ENCODE results near the gene APP.

Gene APP

DNA sequence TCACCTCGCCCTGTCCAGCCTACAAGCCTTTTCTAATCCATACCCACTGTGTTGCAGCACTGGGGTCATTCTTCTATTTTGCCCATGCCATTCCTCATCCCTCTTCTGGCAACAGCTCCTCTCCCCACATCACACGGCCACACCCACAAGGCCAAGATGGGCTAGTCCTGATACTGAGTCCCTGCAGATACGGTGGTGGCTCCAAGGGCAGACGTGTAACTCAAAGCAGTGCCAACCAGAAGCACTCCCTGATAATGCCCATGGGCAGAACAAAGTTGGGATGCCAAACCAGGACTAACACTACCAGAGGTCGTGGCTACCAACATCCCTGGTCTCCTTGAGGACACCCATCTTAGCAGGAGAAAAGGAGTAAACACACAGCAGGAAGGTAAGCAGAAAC, 64.8 kb downstream of the APP start:
- no peak overlapping the region for H3K27ac ChIP-seq
- TF ChIP-seq ZFX (IDR thresholded peaks at IDR 0.05; ENCODE audit: borderline replicate concordance) = no peak
- TF ChIP-seq, protein P1, sequence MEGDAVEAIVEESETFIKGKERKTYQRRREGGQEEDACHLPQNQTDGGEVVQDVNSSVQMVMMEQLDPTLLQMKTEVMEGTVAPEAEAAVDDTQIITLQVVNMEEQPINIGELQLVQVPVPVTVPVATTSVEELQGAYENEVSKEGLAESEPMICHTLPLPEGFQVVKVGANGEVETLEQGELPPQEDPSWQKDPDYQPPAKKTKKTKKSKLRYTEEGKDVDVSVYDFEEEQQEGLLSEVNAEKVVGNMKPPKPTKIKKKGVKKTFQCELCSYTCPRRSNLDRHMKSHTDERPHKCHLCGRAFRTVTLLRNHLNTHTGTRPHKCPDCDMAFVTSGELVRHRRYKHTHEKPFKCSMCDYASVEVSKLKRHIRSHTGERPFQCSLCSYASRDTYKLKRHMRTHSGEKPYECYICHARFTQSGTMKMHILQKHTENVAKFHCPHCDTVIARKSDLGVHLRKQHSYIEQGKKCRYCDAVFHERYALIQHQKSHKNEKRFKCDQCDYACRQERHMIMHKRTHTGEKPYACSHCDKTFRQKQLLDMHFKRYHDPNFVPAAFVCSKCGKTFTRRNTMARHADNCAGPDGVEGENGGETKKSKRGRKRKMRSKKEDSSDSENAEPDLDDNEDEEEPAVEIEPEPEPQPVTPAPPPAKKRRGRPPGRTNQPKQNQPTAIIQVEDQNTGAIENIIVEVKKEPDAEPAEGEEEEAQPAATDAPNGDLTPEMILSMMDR (IDR thresholded peaks at IDR 0.05) = no peak

DNA sequence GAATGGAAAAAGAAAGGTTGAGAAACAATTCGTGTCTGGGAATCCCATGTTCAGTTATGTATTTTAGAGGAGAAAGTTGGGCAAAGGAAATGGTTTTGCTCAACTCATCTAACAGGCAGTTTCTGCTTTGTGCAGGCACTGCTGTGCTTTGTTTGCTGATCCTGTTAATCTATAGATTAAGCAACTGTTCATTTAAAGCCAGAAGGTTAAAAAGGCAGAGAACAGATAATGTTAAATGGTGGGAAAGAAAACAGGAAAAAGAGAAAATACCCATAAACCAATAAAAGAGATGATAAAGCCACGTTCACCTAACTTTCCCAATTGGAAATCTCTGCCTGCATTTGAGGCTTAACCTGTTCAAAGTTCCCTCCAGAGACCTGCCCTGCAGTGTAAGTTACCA, 70.0 kb downstream of the APP start:
- TF ChIP-seq, protein P1 (IDR thresholded peaks at IDR 0.05) = no peak
- TF ChIP-seq ZFX (IDR thresholded peaks at IDR 0.05; ENCODE audit: borderline replicate concordance) = no peak
- no peak overlapping the region for H3K27ac ChIP-seq

DNA sequence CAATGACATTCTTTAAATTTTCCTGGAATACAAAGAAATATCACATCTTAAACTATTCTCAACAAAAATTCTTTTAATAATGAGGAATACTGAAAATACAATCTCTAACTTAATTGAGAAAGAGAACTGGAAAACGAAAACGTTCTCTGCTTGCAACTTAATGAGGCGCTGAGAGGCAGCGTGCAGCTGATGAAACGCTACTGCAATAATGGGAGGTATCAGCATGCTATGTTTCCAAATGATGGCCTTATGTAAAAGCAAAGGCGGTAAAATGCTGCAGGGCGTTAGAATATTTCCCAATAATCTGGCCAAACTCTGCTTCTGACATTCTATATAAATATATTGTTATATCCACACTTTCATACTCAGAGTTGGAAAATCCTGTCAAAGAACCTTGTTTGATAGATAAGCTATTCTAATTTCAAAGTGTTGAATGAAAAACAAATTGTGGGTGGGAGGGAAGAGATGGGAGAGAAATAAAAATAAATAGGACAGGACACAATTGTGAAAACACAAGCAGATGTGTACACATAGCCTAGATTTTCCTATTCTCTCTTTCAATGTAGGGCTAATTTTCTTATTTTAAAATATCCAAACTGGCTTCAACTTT, 70.9 kb downstream of the APP start:
- no peak for TF ChIP-seq ZFX (IDR thresholded peaks at IDR 0.05; ENCODE audit: borderline replicate concordance)
- TF ChIP-seq, protein P1 (IDR thresholded peaks at IDR 0.05) = no peak
- H3K27ac ChIP-seq = no peak overlapping the region

DNA sequence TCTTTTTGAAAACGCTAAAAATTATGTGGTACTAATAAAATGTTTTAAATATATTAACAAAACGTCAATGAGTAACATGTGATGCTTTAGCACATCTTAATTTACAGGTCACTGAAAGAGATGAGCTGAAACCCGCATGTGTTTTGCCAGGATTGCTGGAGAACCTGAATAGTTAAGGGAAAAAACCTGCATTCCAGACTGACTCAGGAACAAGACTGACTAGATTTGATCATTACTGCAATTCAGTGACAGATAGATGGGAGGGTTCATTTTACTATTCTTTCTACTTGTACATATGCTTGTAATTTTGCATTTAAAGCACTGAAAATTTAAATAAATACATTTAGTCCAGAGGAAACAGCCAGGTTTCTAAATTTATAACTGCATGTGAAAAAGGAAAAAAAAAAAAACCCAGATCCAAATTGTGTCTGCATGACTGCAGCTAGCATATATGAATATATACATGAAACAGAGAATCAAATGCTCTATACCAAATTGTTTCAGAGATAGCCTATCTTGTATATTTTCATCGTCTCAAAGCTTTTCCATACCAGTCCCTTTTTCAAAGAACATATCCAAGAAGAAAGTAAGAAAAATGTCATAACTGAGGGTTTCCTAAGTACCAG, 71.7 kb downstream of the APP start:
- H3K27ac ChIP-seq = no peak overlapping the region

DNA sequence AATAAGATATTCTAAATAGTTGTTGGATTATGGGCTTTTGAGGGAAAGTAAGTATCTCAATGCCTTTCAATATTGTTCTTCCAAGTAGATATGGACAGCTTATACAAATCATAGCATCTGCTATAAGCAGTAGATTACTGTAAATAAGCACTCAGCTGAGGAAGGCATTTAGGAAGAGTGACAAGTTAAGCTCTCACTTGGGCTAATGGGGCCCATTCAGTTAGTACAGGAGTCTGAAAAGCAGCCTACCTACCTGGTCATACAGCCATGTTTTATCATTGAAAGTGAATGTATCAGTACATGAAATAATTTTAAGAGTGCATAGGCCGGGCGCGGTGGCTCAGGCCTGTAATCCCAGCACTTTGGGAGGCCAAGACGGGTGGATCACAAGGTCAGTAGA, 73.1 kb downstream of the APP start:
- no peak overlapping the region for H3K27ac ChIP-seq
- TF ChIP-seq, protein P1 (IDR thresholded peaks at IDR 0.05) = no peak
- no peak for TF ChIP-seq ZFX (IDR thresholded peaks at IDR 0.05; ENCODE audit: borderline replicate concordance)

More for the DNA sequence above, 71.7 kb downstream of the APP start:
- TF ChIP-seq, protein P1 (IDR thresholded peaks at IDR 0.05) = no peak
- no peak for TF ChIP-seq ZFX (IDR thresholded peaks at IDR 0.05; ENCODE audit: borderline replicate concordance)

DNA sequence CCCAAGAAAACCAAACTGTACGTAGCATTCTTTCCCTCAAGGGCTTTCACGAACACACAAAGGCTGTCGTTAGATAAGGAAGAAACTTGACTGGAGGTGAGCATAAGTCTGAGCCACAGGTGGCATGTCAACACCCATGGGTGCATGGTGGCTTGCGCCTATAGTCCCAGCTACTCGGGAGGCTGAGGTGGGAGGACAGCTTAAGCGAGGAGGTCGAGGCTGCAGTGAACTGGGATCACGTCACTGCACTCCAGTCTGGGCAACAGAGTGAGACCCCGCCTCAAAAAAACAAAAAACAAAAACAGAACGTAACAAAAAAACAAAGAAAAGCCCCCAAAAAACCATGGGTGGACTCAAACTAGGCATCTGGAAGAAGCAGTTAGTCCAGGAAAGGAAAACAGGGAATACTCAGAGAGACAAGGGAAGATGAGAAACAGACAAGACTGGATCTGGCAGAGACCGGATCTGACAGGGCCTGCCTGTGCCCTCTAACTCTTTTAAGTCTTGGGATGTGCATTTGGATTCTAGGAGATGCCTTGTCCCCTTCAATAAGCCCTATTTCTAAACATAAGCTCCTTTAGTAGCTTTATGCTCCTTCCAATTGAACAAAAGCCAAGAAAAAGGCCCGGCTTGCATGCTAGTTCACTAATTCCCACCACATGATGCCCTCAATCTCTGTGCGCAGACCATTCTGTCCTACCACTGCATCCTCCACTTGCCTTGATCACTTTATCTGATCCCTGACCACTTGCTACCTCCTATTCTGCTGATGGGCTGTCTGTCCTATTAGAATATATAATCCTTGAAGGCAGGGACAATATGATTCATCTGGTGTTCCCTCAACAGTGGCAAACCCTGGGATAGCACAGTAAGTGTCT, 73.8 kb downstream of the APP start:
- TF ChIP-seq, protein P1 (IDR thresholded peaks at IDR 0.05) = no peak
- TF ChIP-seq ZFX (IDR thresholded peaks at IDR 0.05; ENCODE audit: borderline replicate concordance) = no peak
- no peak overlapping the region for H3K27ac ChIP-seq

Data from 22Rv1 (cell line).